Neural crest cell (in vitro differentiated cells): ENCODE data around the gene OSCAR. TPM values are rescaled to one million over a fixed set of nuclear protein-coding genes. Genes with fewer than 3 reads are reported as not detected.

Source experiments
- DNase-seq: peaks from one replicate; pipeline ENCODE4 v3.0.0; 2021; ENCODE audit warnings: low read depth, mixed read lengths, low spot score
- H3K27ac Mint-ChIP-seq: one replicate; pipeline ENCODE4 v1.8.0; 2021; ENCODE audit warnings: mild to moderate bottlenecking, mixed read lengths; ENCODE audit not compliant: unreplicated experiment
- H3K27me3 Mint-ChIP-seq: 2 replicates; pipeline ENCODE4 v1.8.0; 2021; ENCODE audit warnings: low read depth, mild to moderate bottlenecking, mixed read lengths
- H3K36me3 Mint-ChIP-seq: 2 replicates; pipeline ENCODE4 v1.8.0; 2021; ENCODE audit warnings: low read depth, mild to moderate bottlenecking, mixed read lengths
- H3K4me1 Mint-ChIP-seq: 2 replicates; pipeline ENCODE4 v1.8.0; 2021; ENCODE audit warnings: mixed read lengths
- H3K4me3 Mint-ChIP-seq: one replicate; pipeline ENCODE4 v1.8.0; 2021; ENCODE audit warnings: mild to moderate bottlenecking, mixed read lengths
- H3K9me3 Mint-ChIP-seq: 2 replicates; pipeline ENCODE4 v1.8.0; 2021; ENCODE audit warnings: mixed read lengths
- CTCF ChIP-seq: fragments of 200-600 bp; sonication (generic); conservative IDR thresholded peaks from 2 replicates; pipeline ENCODE4 v1.5.0; 2021; ENCODE audit warnings: antibody characterized with exemption, mild to moderate bottlenecking
- total RNA-seq: library from RNA; stranded (reverse); gene quantifications from 2 replicates; pipeline ENCODE4 v1.2.1, GENCODE V29; 2021

The OSCAR gene
- total RNA-seq, 1 donor from 2014 or later: not detected

- DNase-seq: no peak
- Mint-ChIP-seq H3K27ac (no peak overlapping the region), H3K9me3 (no peaks in the 10 kb centered on the region)
Observed at GRCh38 chr19:54128796-54129616, 28.4 kb upstream of the OSCAR start.

GRCh38 chr19:54128441-54128725 lies 27.8 kb upstream of the OSCAR start:
- H3K27ac Mint-ChIP-seq: no peak overlapping the region
- no peaks in the 10 kb centered on the region for H3K9me3 Mint-ChIP-seq
- H3K4me1 Mint-ChIP-seq: no peaks in the 10 kb centered on the region
- no peak for DNase-seq
- H3K36me3 Mint-ChIP-seq: no peaks in the 10 kb centered on the region
- no peak for TF ChIP-seq CTCF
- H3K27me3 Mint-ChIP-seq: no peaks in the 10 kb centered on the region
- no peak overlapping the region for H3K4me3 Mint-ChIP-seq

More at GRCh38 chr19:54128796-54129616, 28.4 kb upstream of the OSCAR start:
- Mint-ChIP-seq H3K4me3 (no peak overlapping the region), H3K36me3 (no peaks in the 10 kb centered on the region), H3K4me1 (no peaks in the 10 kb centered on the region), H3K27me3 (no peaks in the 10 kb centered on the region)
- TF ChIP-seq CTCF: no peak

GRCh38 chr19:54127688-54128440 lies 27.3 kb upstream of the OSCAR start:
- no peaks in the 10 kb centered on the region for H3K9me3 Mint-ChIP-seq

GRCh38 chr19:54125713-54126112 lies 25.1 kb upstream of the OSCAR start:
- Mint-ChIP-seq H3K27ac (no peak overlapping the region), H3K27me3 (no peaks in the 10 kb centered on the region), H3K4me3 (no peak overlapping the region), H3K9me3 (no peaks in the 10 kb centered on the region), H3K36me3 (no peaks in the 10 kb centered on the region), H3K4me1 (no peaks in the 10 kb centered on the region)
- no peak for DNase-seq
- TF ChIP-seq CTCF: no peak

More at GRCh38 chr19:54127688-54128440, 27.3 kb upstream of the OSCAR start:
- H3K4me3 Mint-ChIP-seq: no peak overlapping the region
- no peaks in the 10 kb centered on the region for H3K27me3 Mint-ChIP-seq
- H3K27ac Mint-ChIP-seq: no peak overlapping the region
- no peaks in the 10 kb centered on the region for H3K36me3 Mint-ChIP-seq
- DNase-seq: no peak
- no peaks in the 10 kb centered on the region for H3K4me1 Mint-ChIP-seq
- TF ChIP-seq CTCF: no peak

- H3K27me3 Mint-ChIP-seq: no peaks in the 10 kb centered on the region
- no peak overlapping the region for H3K27ac Mint-ChIP-seq
- no peaks in the 10 kb centered on the region for H3K4me1 Mint-ChIP-seq
- DNase-seq: no peak
- TF ChIP-seq CTCF: no peak
- H3K4me3 Mint-ChIP-seq: no peak overlapping the region
- H3K9me3 Mint-ChIP-seq: no peaks in the 10 kb centered on the region
- no peaks in the 10 kb centered on the region for H3K36me3 Mint-ChIP-seq
Observed at GRCh38 chr19:54124393-54124792, 23.8 kb upstream of the OSCAR start.
